ENCODE results near the gene LECT2.

- TF ChIP-seq EZH2 (IDR thresholded peaks at IDR 0.05; ENCODE audit: borderline replicate concordance, low read length) (no peak), CTCF (conservative IDR thresholded peaks at IDR 0.05 in 1 of 2, IDR thresholded peaks at IDR 0.05 in 1 of 2; ENCODE audit: extremely low read depth in 1 of 2, insufficient read depth in 1 of 2, low read depth in 1 of 2, low read length in 2 of 2) (no peak)
Measured at GRCh38 chr5:135920199-135920598, 34.6 kb downstream of the LECT2 start.
